CD14-positive monocyte (primary cell): ENCODE data around the gene MRPL27. TPM values are rescaled to one million over a fixed set of nuclear protein-coding genes. Genes with fewer than 3 reads are reported as not detected.

Experiments
- DNase-seq, 3 donors: peaks; one replicate each; pipeline ENCODE4 v3.0.0-alpha.2; 2011 to 2022
- H2AFZ ChIP-seq: 2 replicates; pipeline ENCODE4 v1.6.0; 2012; ENCODE audit warnings: mild to moderate bottlenecking, low read depth, low read length, inconsistent platforms; ENCODE audit not compliant: insufficient read depth, poor library complexity, severe bottlenecking
- H3K27ac ChIP-seq, 2 donors: 1 replicate in 1 of 2; 2 replicates in 1 of 2; pipeline ENCODE4 v1.5.1; 2012 to 2013; ENCODE audit warnings: low read length in 2 of 2, control low read depth in 1 of 2, inconsistent platforms in 1 of 2, low read depth in 1 of 2, mild to moderate bottlenecking in 1 of 2
- H3K27me3 ChIP-seq, 2 donors: one replicate each; pipeline versions ENCODE4 v1.6.0 to v1.6.1; 2011 to 2013; ENCODE audit warnings: low read length in 2 of 2; ENCODE audit not compliant: control insufficient read depth in 2 of 2, insufficient read depth in 2 of 2
- H3K36me3 ChIP-seq, 2 donors: replicated peaks in 1 of 2; 1 replicate in 1 of 2; 2 replicates in 1 of 2; pipeline versions ENCODE4 v1.5.1 to v1.6.1; 2012 to 2013; ENCODE audit warnings: low read length in 2 of 2, control low read depth in 1 of 2, inconsistent platforms in 1 of 2, mild to moderate bottlenecking in 1 of 2; ENCODE audit not compliant: insufficient read depth in 2 of 2, control insufficient read depth in 1 of 2
- H3K4me1 ChIP-seq, 2 donors: 1 replicate in 1 of 2; 2 replicates in 1 of 2; pipeline versions ENCODE4 v1.5.1 to v1.6.1; 2012 to 2013; ENCODE audit warnings: low read length in 2 of 2, control low read depth in 1 of 2, inconsistent platforms in 1 of 2, mild to moderate bottlenecking in 1 of 2, moderate library complexity in 1 of 2; ENCODE audit not compliant: insufficient read depth in 2 of 2, control insufficient read depth in 1 of 2
- H3K4me2 ChIP-seq: replicated peaks from 2 replicates; pipeline ENCODE3; 2012; ENCODE audit warnings: low read length, moderate library complexity, mild to moderate bottlenecking; ENCODE audit not compliant: poor library complexity, severe bottlenecking; ENCODE audit errors: extremely low read depth
- H3K4me3 ChIP-seq, 3 experiments: fragments of 200-600 bp in 1 of 3; sonication (generic) in 1 of 3; replicated peaks in 1 of 3; 1 replicate in 2 of 3; 2 replicates in 1 of 3; pipeline ENCODE4 v1.5.1; 2011 to 2013; ENCODE audit warnings: low read length in 3 of 3, mild to moderate bottlenecking in 3 of 3, control low read depth in 2 of 3, low read depth in 2 of 3, inconsistent platforms in 1 of 3, moderate library complexity in 1 of 3
- H3K79me2 ChIP-seq: 2 replicates; pipeline ENCODE4 v1.6.0; 2012; ENCODE audit warnings: mild to moderate bottlenecking, control low read depth, inconsistent platforms, low read length, moderate library complexity; ENCODE audit not compliant: insufficient read depth
- H3K9ac ChIP-seq: 2 replicates; pipeline ENCODE4 v1.6.0; 2017; ENCODE audit warnings: low read length, mild to moderate bottlenecking; ENCODE audit not compliant: insufficient read depth, poor library complexity, severe bottlenecking
- H3K9me3 ChIP-seq, 2 donors: replicated peaks in 1 of 2; 1 replicate in 1 of 2; 2 replicates in 1 of 2; pipeline versions ENCODE4 v1.5.1 to v1.6.1; 2012 to 2013; ENCODE audit warnings: low read length in 2 of 2, control low read depth in 1 of 2; ENCODE audit not compliant: control insufficient read depth in 1 of 2, insufficient read depth in 1 of 2
- H4K20me1 ChIP-seq: 2 replicates; pipeline ENCODE4 v1.6.0; 2012; ENCODE audit warnings: mild to moderate bottlenecking, low read length, control low read depth, moderate library complexity; ENCODE audit not compliant: insufficient read depth
- H3K27ac Mint-ChIP-seq, 7 donors: one replicate each; pipeline ENCODE4 v1.8.0; 2020; ENCODE audit warnings: mild to moderate bottlenecking in 7 of 7, mixed read lengths in 7 of 7, moderate library complexity in 6 of 7, inconsistent platforms in 2 of 7
- H3K27me3 Mint-ChIP-seq, 3 donors: one replicate each; pipeline ENCODE4 v1.8.0; 2021 to 2022; ENCODE audit warnings: low read depth in 3 of 3, mild to moderate bottlenecking in 3 of 3, mixed read lengths in 3 of 3, moderate library complexity in 3 of 3, inconsistent platforms in 1 of 3
- H3K36me3 Mint-ChIP-seq, 2 donors: one replicate each; pipeline ENCODE4 v1.8.0; 2020; ENCODE audit warnings: mixed read lengths in 2 of 2, inconsistent platforms in 1 of 2, mild to moderate bottlenecking in 1 of 2
- H3K4me1 Mint-ChIP-seq: one replicate; pipeline ENCODE4 v1.8.0; 2020; ENCODE audit warnings: mild to moderate bottlenecking, mixed read lengths
- H3K4me3 Mint-ChIP-seq, 2 donors: one replicate each; pipeline ENCODE4 v1.8.0; 2020; ENCODE audit warnings: mild to moderate bottlenecking in 2 of 2, mixed read lengths in 2 of 2, moderate library complexity in 1 of 2
- H3K9me3 Mint-ChIP-seq, 7 donors: one replicate each; pipeline ENCODE4 v1.8.0; 2020 to 2022; ENCODE audit warnings: mixed read lengths in 7 of 7, mild to moderate bottlenecking in 6 of 7, moderate library complexity in 6 of 7, inconsistent platforms in 2 of 7
- CTCF ChIP-seq: fragments of 200-600 bp; IDR thresholded peaks from one replicate; pipeline ENCODE4 v1.8.0; 2022; ENCODE audit warnings: antibody characterized with exemption, mild to moderate bottlenecking
- WGBS: methylation state at CpG from one replicate; pipeline ENCODE4 v1.1.5; 2013; ENCODE audit warnings: missing lambda C conversion rate; ENCODE audit not compliant: insufficient coverage; 5-methylcytosine and 5-hydroxymethylcytosine counted together
- intact Hi-C, 2 donors: fragments of 100-400 bp; cut with micrococcal nuclease; formaldehyde crosslinking; loops; one replicate each; pipeline versions ENCODE4 v1.15.0 to v1.15.1; 2023
- polyA plus RNA-seq, 3 donors: library from polyadenylated mRNA; depleted of rRNA in 1 of 3; unstranded in 2 of 3; stranded (reverse) in 1 of 3; fragments of 300-500 nt in 2 of 3; fragments of >200 nt in 1 of 3; fragmentation: Illumina TruSeq in 2 of 3; gene quantifications; 1 replicate in 2 of 3; 2 replicates in 1 of 3; pipeline ENCODE4 v1.2.3, GENCODE V29; 2012 to 2021
- small RNA-seq: library from RNA; depleted of rRNA; stranded (forward); fragments of <200 nt; gene quantifications from one replicate; pipeline ENCODE3, GENCODE V24; 2012; ENCODE audit warnings: low read depth; ENCODE audit not compliant: insufficient read length

MRPL27 gene
- polyA plus RNA-seq, 3 donors: 33.2 to 82.3 (median 75.3) TPM

DNA sequence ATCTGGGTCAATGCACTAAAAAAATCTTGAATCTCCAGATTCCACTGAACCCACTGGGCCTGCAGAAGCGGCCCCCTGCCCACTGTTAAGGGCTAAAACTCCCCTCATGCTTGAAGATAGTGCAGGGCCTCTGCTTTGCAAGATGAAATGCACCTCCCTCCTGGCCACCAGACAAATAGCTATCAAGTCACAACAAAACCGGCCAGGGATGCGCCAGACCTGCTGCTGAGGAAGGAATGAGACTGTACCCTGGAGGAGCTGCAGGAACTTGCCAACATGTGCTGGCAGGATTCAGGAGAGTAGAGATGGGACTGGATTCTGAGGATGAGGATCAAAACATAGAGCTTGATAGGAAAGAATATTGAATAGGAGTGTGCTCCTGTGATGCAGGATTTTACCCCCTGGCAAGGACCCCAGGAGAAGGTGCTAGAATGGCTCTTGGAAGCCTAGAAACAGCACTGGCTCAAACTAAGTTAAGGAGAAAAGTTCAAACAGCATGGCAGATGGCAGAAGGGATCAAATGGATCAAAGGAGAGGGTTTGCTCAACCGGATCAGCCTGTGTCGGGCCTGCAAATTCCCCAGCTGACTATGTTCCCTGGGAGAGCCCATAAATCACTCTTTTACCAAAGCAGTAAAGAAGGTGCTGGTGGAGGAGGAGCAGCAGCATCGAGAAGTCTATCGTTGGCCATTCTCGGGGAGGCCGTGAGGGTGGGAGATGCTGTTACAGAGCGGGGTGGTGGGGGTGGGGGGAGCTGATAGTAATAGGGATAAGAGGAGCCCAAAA lies 54.3 kb downstream of the MRPL27 start:
- Histone ChIP-seq H4K20me1 (no peaks in the 10 kb centered on the region), H3K4me3 (no peak overlapping the region), H3K27ac (no peak overlapping the region), H3K4me1 (no peaks in the 10 kb centered on the region), H3K36me3 (no peaks in the 10 kb centered on the region), H2AFZ (no peak overlapping the region), H3K9ac (no peak overlapping the region), H3K27me3 (no peaks in the 10 kb centered on the region), H3K79me2 (no peaks in the 10 kb centered on the region), H3K4me2 (no peak overlapping the region), H3K9me3 (no peaks in the 10 kb centered on the region)
- Mint-ChIP-seq H3K27me3 (peaks cover 2 to 3% (median 2%) of the 10 kb centered on the region in 3 donors), H3K27ac (no peak overlapping the region), H3K4me3 (no peak overlapping the region), H3K4me1 (no peaks in the 10 kb centered on the region), H3K9me3 (no peaks in the 10 kb centered on the region), H3K36me3 (no peaks in the 10 kb centered on the region)
- intact Hi-C loops: no loop called here
- DNase-seq: no peak
- TF ChIP-seq CTCF: no peak
- 96% methylated on average over 5 of the region's 10 CpGs for WGBS

Small RNA genes lying within 50 kb of the gene (small RNA-seq; reads per million reads assigned to genes)
- not detected for gene RF00019

Other genes starting within 250 kb of the MRPL27 start
- gene SAMD14, start 243.0 kb downstream of the MRPL27 start, polyA plus RNA-seq: under 1 TPM in 1 of 3 donors, not detected in 2; 0.09 TPM
- gene PPP1R9B, start 222.5 kb downstream of the MRPL27 start, polyA plus RNA-seq: 10 to 100 TPM in 1 of 3 donors, 1 to 10 TPM in 1, under 1 TPM in 1; 0.61 to 86.9 (median 1.3) TPM
- under 1 TPM; 0.27 to 0.89 (median 0.53) TPM for gene SGCA, start 207.2 kb downstream of the MRPL27 start, polyA plus RNA-seq
- not detected for gene COL1A1, start 171.6 kb downstream of the MRPL27 start, polyA plus RNA-seq
- not detected for gene TMEM92, start 98.7 kb downstream of the MRPL27 start, polyA plus RNA-seq
- gene XYLT2, start 27.1 kb downstream of the MRPL27 start, polyA plus RNA-seq: 10 to 100 TPM in 1 of 3 donors, 1 to 10 TPM in 2; 4.4 to 10.2 (median 4.4) TPM
- under 1 TPM; 0.33 to 0.76 (median 0.43) TPM for gene EME1, start within 50 bp of the MRPL27 start, polyA plus RNA-seq
- gene LRRC59, start 24.3 kb upstream of the MRPL27 start, polyA plus RNA-seq: 10 to 100 TPM; 36.6 to 48.9 (median 45.7) TPM
- 10 to 100 TPM in 1 of 3 donors, 1 to 10 TPM in 2; 2.8 to 24.4 (median 5.5) TPM for gene ACSF2, start 53.0 kb upstream of the MRPL27 start, polyA plus RNA-seq
- gene CHAD, start 95.7 kb upstream of the MRPL27 start, polyA plus RNA-seq: not detected
- gene RSAD1, start 105.7 kb upstream of the MRPL27 start, polyA plus RNA-seq: 10 to 100 TPM; 20.6 to 40.0 (median 21.2) TPM
- not detected for gene MYCBPAP, start 135.3 kb upstream of the MRPL27 start, polyA plus RNA-seq
- gene EPN3, start 159.6 kb upstream of the MRPL27 start, polyA plus RNA-seq: not detected
- gene SPATA20, start 174.0 kb upstream of the MRPL27 start, polyA plus RNA-seq: 10 to 100 TPM in 2 of 3 donors, 1 to 10 TPM in 1; 9.3 to 37.8 (median 12.2) TPM
- under 1 TPM in 1 of 3 donors, not detected in 2; 0.03 TPM for gene CACNA1G, start 187.5 kb upstream of the MRPL27 start, polyA plus RNA-seq